ENCODE data around the gene MECR.
"Not testable (repeated sequence)": the region's sequence is repeated elsewhere in the genome, so short reads cannot be mapped to it uniquely, and the experiment has no call there.

The MECR gene

GRCh38 chr1:29224356-29224837 is 6.3 kb downstream of the MECR start:
- DNase-seq (ENCODE audit: low read depth in 1 of 2, low spot score in 1 of 2), result no peak
- TF ChIP-seq JUND (IDR thresholded peaks at IDR 0.05; ENCODE audit: low read depth), result no peak
- in situ Hi-C loops (cut with HindIII; ENCODE audit: low pct_unique_long_range_greater_than_20kb, low sequenced_read_pairs), result no loop called here

GRCh38 chr1:29223521-29223920 is 7.2 kb downstream of the MECR start:
- in situ Hi-C loops (cut with HindIII; ENCODE audit: low pct_unique_long_range_greater_than_20kb, low sequenced_read_pairs), result no loop called here
- DNase-seq (ENCODE audit: low read depth in 1 of 2, low spot score in 1 of 2), result no peak
- TF ChIP-seq JUND (IDR thresholded peaks at IDR 0.05; ENCODE audit: low read depth), result no peak

GRCh38 chr1:29222686-29223085 is 8.0 kb downstream of the MECR start:
- in situ Hi-C loops (cut with HindIII; ENCODE audit: low pct_unique_long_range_greater_than_20kb, low sequenced_read_pairs), result no loop called here
- no peak for DNase-seq (ENCODE audit: low read depth in 1 of 2, low spot score in 1 of 2)
- no peak for TF ChIP-seq JUND (IDR thresholded peaks at IDR 0.05; ENCODE audit: low read depth)

- in situ Hi-C loops (cut with HindIII; ENCODE audit: low pct_unique_long_range_greater_than_20kb, low sequenced_read_pairs); DNase-seq (ENCODE audit: low read depth in 1 of 2, low spot score in 1 of 2): not testable (repeated sequence)
These were observed 8.5 kb downstream of the MECR start for GRCh38 chr1:29222260-29222659.

- no peak for DNase-seq (ENCODE audit: low read depth in 1 of 2, low spot score in 1 of 2)
- TF ChIP-seq JUND (IDR thresholded peaks at IDR 0.05; ENCODE audit: low read depth), result no peak
- in situ Hi-C loops (cut with HindIII; ENCODE audit: low pct_unique_long_range_greater_than_20kb, low sequenced_read_pairs), result no loop called here
These were observed 9.4 kb downstream of the MECR start for GRCh38 chr1:29221296-29221695.

GRCh38 chr1:29218223-29218622 is 12.5 kb downstream of the MECR start:
- DNase-seq (ENCODE audit: low read depth in 1 of 2, low spot score in 1 of 2), result no peak
- no peak for TF ChIP-seq JUND (IDR thresholded peaks at IDR 0.05; ENCODE audit: low read depth)
- in situ Hi-C loops (cut with HindIII; ENCODE audit: low pct_unique_long_range_greater_than_20kb, low sequenced_read_pairs), result no loop called here

GRCh38 chr1:29217633-29218032 is 13.1 kb downstream of the MECR start:
- in situ Hi-C loops (cut with HindIII; ENCODE audit: low pct_unique_long_range_greater_than_20kb, low sequenced_read_pairs), result no loop called here
- TF ChIP-seq JUND (IDR thresholded peaks at IDR 0.05; ENCODE audit: low read depth), result no peak
- no peak for DNase-seq (ENCODE audit: low read depth in 1 of 2, low spot score in 1 of 2)

GRCh38 chr1:29213055-29213454 is 17.7 kb downstream of the MECR start:
- no peak for DNase-seq (ENCODE audit: low read depth in 1 of 2, low spot score in 1 of 2)

GRCh38 chr1:29211086-29212030 is 19.4 kb downstream of the MECR start:
- DNase-seq (ENCODE audit: low read depth in 1 of 2, low spot score in 1 of 2), result no peak
- in situ Hi-C loops (cut with HindIII; ENCODE audit: low pct_unique_long_range_greater_than_20kb, low sequenced_read_pairs), result no loop called here
- TF ChIP-seq JUND (IDR thresholded peaks at IDR 0.05; ENCODE audit: low read depth), result no peak

More at GRCh38 chr1:29213055-29213454, 17.7 kb downstream of the MECR start:
- no peak for TF ChIP-seq JUND (IDR thresholded peaks at IDR 0.05; ENCODE audit: low read depth)
- in situ Hi-C loops (cut with HindIII; ENCODE audit: low pct_unique_long_range_greater_than_20kb, low sequenced_read_pairs), result no loop called here

- no peak for DNase-seq (ENCODE audit: low read depth in 1 of 2, low spot score in 1 of 2)
- in situ Hi-C loops (cut with HindIII; ENCODE audit: low pct_unique_long_range_greater_than_20kb, low sequenced_read_pairs), result no loop called here
- TF ChIP-seq JUND (IDR thresholded peaks at IDR 0.05; ENCODE audit: low read depth), result no peak
These were observed 20.3 kb downstream of the MECR start for GRCh38 chr1:29210278-29211085.

GRCh38 chr1:29209173-29209572 is 21.6 kb downstream of the MECR start:
- TF ChIP-seq JUND (IDR thresholded peaks at IDR 0.05; ENCODE audit: low read depth), result no peak
- in situ Hi-C loops (cut with HindIII; ENCODE audit: low pct_unique_long_range_greater_than_20kb, low sequenced_read_pairs), result no loop called here
- no peak for DNase-seq (ENCODE audit: low read depth in 1 of 2, low spot score in 1 of 2)

GRCh38 chr1:29208442-29208841 is 22.3 kb downstream of the MECR start:
- in situ Hi-C loops (cut with HindIII; ENCODE audit: low pct_unique_long_range_greater_than_20kb, low sequenced_read_pairs), result no loop called here
- no peak for TF ChIP-seq JUND (IDR thresholded peaks at IDR 0.05; ENCODE audit: low read depth)
- no peak for DNase-seq (ENCODE audit: low read depth in 1 of 2, low spot score in 1 of 2)
